PC-3 (cell line): ENCODE measurements around the gene RNF166.

ENCODE experiments used
- CTCF ChIP-seq: fragments of 300-600 bp; sonication (generic); conservative IDR thresholded peaks from 2 replicates; pipeline ENCODE4 v1.5.1; 2017; ENCODE audit warnings: antibody characterized with exemption, low read depth, mild to moderate bottlenecking, low read length
- EZH2 ChIP-seq: fragments of 300-600 bp; sonication (generic); IDR thresholded peaks from one replicate; pipeline ENCODE4 v1.6.1; 2017; ENCODE audit warnings: antibody characterized with exemption, mild to moderate bottlenecking, low read length; ENCODE audit not compliant: unreplicated experiment

GRCh38 chr16:88726981-88727380 lies 20.8 kb upstream of the RNF166 start:
- TF ChIP-seq CTCF (no peak), EZH2 (no peak)
